Lung microvascular endothelial cell (primary cell): ENCODE results near the gene KICS2. TPM values are rescaled to one million over a fixed set of nuclear protein-coding genes. Genes with fewer than 3 reads are reported as not detected.

ENCODE experiments used
- DNase-seq, 2 donors: peaks; one replicate each; pipeline versions ENCODE4 v3.0.0 to v3.0.0-alpha.2; 2010; ENCODE audit warnings: low read depth in 2 of 2
- total RNA-seq: library from RNA; depleted of rRNA; stranded (reverse); fragments of >200 nt; gene quantifications from 2 replicates; pipeline ENCODE4 v1.2.1, GENCODE V29; 2014

The KICS2 gene
- total RNA-seq, 1 donor from 2014 or later = 4.0 TPM

GRCh38 chr12:64175254-64175945, 46.7 kb downstream of the KICS2 start:
- no peak for DNase-seq

GRCh38 chr12:64173456-64173855, 48.6 kb downstream of the KICS2 start:
- no peak for DNase-seq

Other genes with a start within 250 kb of the KICS2 start
- gene C12orf56, start 168.5 kb upstream of the KICS2 start, total RNA-seq = not detected in 2 replicates
- 33.1 and 44.8 TPM in 2 replicates for gene XPOT, start 182.1 kb upstream of the KICS2 start, total RNA-seq
- 24.6 and 28.6 TPM in 2 replicates for gene TBK1, start 229.8 kb upstream of the KICS2 start, total RNA-seq